ENCODE results near the gene OR4X1. TPM values are rescaled to one million over a fixed set of nuclear protein-coding genes. Genes with fewer than 3 reads are reported as not detected.

Gene OR4X1
- total RNA-seq, 6 donors from 2014 or later, result not detected

DNA sequence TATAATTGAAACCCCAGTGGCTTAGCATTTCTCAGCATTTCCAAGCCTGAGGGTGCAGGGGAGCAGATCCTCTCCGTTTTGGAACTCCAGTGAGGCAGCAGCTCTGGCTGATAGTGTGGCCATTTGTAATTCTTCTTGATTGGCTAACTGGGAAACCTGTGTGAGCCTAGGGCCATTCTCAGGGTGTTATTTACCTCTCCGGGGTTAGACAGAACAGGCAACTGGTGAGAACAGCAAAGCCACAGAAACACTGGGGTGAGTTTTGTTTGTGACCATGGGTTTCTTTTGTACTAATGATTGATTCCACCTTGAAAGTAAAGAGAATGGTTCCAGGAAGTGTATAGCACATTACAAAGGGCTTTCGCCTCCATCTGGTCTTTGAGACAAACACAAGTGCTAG lies 21.2 kb upstream of the OR4X1 start:
- ATAC-seq (ENCODE audit: low FRiP score in 2 of 2), result no peak
- TF ChIP-seq, protein P1, sequence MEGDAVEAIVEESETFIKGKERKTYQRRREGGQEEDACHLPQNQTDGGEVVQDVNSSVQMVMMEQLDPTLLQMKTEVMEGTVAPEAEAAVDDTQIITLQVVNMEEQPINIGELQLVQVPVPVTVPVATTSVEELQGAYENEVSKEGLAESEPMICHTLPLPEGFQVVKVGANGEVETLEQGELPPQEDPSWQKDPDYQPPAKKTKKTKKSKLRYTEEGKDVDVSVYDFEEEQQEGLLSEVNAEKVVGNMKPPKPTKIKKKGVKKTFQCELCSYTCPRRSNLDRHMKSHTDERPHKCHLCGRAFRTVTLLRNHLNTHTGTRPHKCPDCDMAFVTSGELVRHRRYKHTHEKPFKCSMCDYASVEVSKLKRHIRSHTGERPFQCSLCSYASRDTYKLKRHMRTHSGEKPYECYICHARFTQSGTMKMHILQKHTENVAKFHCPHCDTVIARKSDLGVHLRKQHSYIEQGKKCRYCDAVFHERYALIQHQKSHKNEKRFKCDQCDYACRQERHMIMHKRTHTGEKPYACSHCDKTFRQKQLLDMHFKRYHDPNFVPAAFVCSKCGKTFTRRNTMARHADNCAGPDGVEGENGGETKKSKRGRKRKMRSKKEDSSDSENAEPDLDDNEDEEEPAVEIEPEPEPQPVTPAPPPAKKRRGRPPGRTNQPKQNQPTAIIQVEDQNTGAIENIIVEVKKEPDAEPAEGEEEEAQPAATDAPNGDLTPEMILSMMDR (IDR thresholded peaks at IDR 0.05), result no peak
- no peak for TF ChIP-seq EP300 (IDR thresholded peaks at IDR 0.05)
- no peak for TF ChIP-seq POLR2AphosphoS5 (IDR thresholded peaks at IDR 0.05)
- no peak for TF ChIP-seq POLR2A (IDR thresholded peaks at IDR 0.05)
- H3K4me3 ChIP-seq, result no peak overlapping the region

DNA sequence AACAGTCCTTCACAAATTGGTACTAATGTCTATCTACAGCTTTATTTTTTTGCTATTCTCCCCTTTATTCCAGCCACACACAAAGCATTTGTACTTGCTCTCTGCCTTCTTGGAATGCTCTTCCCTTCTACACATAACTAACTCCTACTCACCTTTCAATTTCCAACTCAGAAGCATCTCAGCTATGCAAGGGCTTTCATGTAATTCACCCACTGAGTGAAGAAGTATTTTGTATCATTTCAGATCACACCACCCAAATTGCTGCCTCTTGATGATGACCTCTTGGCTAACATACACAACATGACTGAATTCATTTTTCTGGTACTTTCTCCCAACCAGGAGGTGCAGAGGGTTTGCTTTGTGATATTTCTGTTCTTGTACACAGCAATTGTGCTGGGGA lies 18.9 kb upstream of the OR4X1 start, which contains the start of gene OR4X2:
Gene OR4X2, plus strand, starts transcription at position 301 of the 400 bp plus-strand sequence. Its CDS starts 0 bp downstream, at position 301.
- TF ChIP-seq POLR2A (IDR thresholded peaks at IDR 0.05) (no peak), EP300 (IDR thresholded peaks at IDR 0.05) (no peak), POLR2AphosphoS5 (IDR thresholded peaks at IDR 0.05) (no peak)
- TF ChIP-seq, protein P1 (IDR thresholded peaks at IDR 0.05), result no peak
- no peak for ATAC-seq (ENCODE audit: low FRiP score in 2 of 2)

More for the DNA sequence above, 21.2 kb upstream of the OR4X1 start:
- WGBS, 2 donors, result 63 to 71% methylated on average over 3 of the region's 3 CpGs
- H3K9me3 ChIP-seq, result no peaks in the 10 kb centered on the region
- H3K27ac ChIP-seq, result no peak overlapping the region
- no peaks in the 10 kb centered on the region for H3K4me1 ChIP-seq
- DNase-seq, result no peak
- no peaks in the 10 kb centered on the region for H3K36me3 ChIP-seq
- H3K27me3 ChIP-seq, result no peaks in the 10 kb centered on the region

GRCh38 chr11:48248902-48249301 lies 14.8 kb upstream of the OR4X1 start:
- DNase-seq (no peak), ATAC-seq (ENCODE audit: low FRiP score in 2 of 2) (no peak)
- WGBS, 2 donors, result 85 to 100% methylated on average over 1 of the region's 1 CpG
- H3K4me1 ChIP-seq, result no peaks in the 10 kb centered on the region
- H3K9me3 ChIP-seq, result peaks cover 3 to 16% (median 8%) of the 10 kb centered on the region in 4 donors
- no peak overlapping the region for H3K27ac ChIP-seq
- no peak overlapping the region for H3K4me3 ChIP-seq
- no peaks in the 10 kb centered on the region for H3K36me3 ChIP-seq
- TF ChIP-seq, protein P1 (IDR thresholded peaks at IDR 0.05), result no peak
- no peak for TF ChIP-seq EP300 (IDR thresholded peaks at IDR 0.05)
- TF ChIP-seq POLR2A (IDR thresholded peaks at IDR 0.05), result no peak
- no peak for TF ChIP-seq POLR2AphosphoS5 (IDR thresholded peaks at IDR 0.05)
- no peaks in the 10 kb centered on the region for H3K27me3 ChIP-seq

More for the DNA sequence above, 18.9 kb upstream of the OR4X1 start, which contains the start of gene OR4X2:
- H3K4me1 ChIP-seq, result no peaks in the 10 kb centered on the region
- H3K4me3 ChIP-seq, result no peak within 1 kb of the TSS
- no peak for DNase-seq
- H3K9me3 ChIP-seq, result peaks cover 3 to 16% (median 8%) of the 10 kb centered on the region in 4 donors
- H3K36me3 ChIP-seq, result no peaks in the 10 kb centered on the region
- H3K27ac ChIP-seq, result no peak within 1 kb of the TSS
- no peaks in the 10 kb centered on the region for H3K27me3 ChIP-seq

DNA sequence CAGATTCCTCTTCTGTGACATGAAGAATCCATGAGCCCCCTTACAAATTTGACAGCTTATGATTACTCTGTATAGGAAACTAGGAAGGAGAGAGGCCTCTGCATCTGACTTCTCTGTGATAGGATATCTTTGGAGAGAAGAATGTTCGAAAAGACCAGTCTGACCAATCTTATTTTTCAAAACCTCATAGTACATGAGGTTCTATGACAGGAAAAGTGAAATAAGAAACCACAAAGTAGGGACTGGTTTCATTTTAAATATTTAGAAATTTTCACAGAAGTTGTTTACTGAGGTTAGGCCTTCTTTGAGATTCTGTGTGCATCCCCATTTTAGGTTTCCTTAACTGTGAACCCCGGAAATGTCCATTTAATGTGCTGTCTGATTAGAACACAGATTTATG lies 2.1 kb upstream of the OR4X1 start:
- TF ChIP-seq POLR2A (IDR thresholded peaks at IDR 0.05), result no peak
- TF ChIP-seq EP300 (IDR thresholded peaks at IDR 0.05), result no peak
- TF ChIP-seq POLR2AphosphoS5 (IDR thresholded peaks at IDR 0.05), result no peak
- TF ChIP-seq, protein P1 (IDR thresholded peaks at IDR 0.05), result no peak
- WGBS, 2 donors, result 73 to 81% methylated on average over 2 of the region's 2 CpGs

GRCh38 chr11:48270621-48271020 lies 7.0 kb downstream of the OR4X1 start:
- WGBS, 2 donors, result 53 to 79% methylated on average over 3 of the region's 3 CpGs
- Histone ChIP-seq H3K27ac (no peak overlapping the region), H3K9me3 (no peaks in the 10 kb centered on the region), H3K36me3 (no peaks in the 10 kb centered on the region), H3K4me1 (no peaks in the 10 kb centered on the region), H3K4me3 (no peak overlapping the region), H3K27me3 (no peaks in the 10 kb centered on the region)
- DNase-seq, result no peak
- TF ChIP-seq POLR2A (IDR thresholded peaks at IDR 0.05), result no peak
- TF ChIP-seq EP300 (IDR thresholded peaks at IDR 0.05), result no peak
- no peak for TF ChIP-seq POLR2AphosphoS5 (IDR thresholded peaks at IDR 0.05)
- TF ChIP-seq, protein P1 (IDR thresholded peaks at IDR 0.05), result no peak
- no peak for ATAC-seq (ENCODE audit: low FRiP score in 2 of 2)

More for the DNA sequence above, 2.1 kb upstream of the OR4X1 start:
- Histone ChIP-seq H3K27ac (no peak overlapping the region), H3K4me1 (no peaks in the 10 kb centered on the region), H3K27me3 (no peaks in the 10 kb centered on the region), H3K4me3 (no peak overlapping the region), H3K9me3 (no peaks in the 10 kb centered on the region), H3K36me3 (no peaks in the 10 kb centered on the region)
- no peak for DNase-seq
- no peak for ATAC-seq (ENCODE audit: low FRiP score in 2 of 2)
